Keratinocyte (primary cell): ENCODE data around the gene DTL.

ENCODE experiments used
- CTCF ChIP-seq, 3 experiments: IDR thresholded peaks in 1 of 3; conservative IDR thresholded peaks in 1 of 3; optimal IDR thresholded peaks in 1 of 3; 2 replicates in 2 of 3; 3 replicates in 1 of 3; pipeline versions ENCODE3 to v1.5.1; 2011; ENCODE audit warnings: low read length in 3 of 3, mild to moderate bottlenecking in 3 of 3, moderate library complexity in 2 of 3, control low read depth in 1 of 3, inconsistent platforms in 1 of 3; ENCODE audit not compliant: insufficient read depth in 2 of 3; ENCODE audit errors: extremely low read depth in 1 of 3
- EZH2 ChIP-seq: IDR thresholded peaks from one replicate; pipeline ENCODE4 v1.6.1; 2012; ENCODE audit warnings: inconsistent platforms, mild to moderate bottlenecking, low read length, moderate library complexity

- TF ChIP-seq CTCF (optimal IDR thresholded peaks at IDR 0.05 in 1 of 3, IDR thresholded peaks at IDR 0.05 in 1 of 3, conservative IDR thresholded peaks at IDR 0.05 in 1 of 3; ENCODE audit: extremely low read depth in 1 of 3, insufficient read depth in 2 of 3, low read length in 3 of 3) (no peak), EZH2 (no peak)
These were observed 6.9 kb downstream of the DTL start for GRCh38 chr1:212042436-212042835.
